Endodermal cell (in vitro differentiated cells): ENCODE data around the gene DYNC1H1. TPM values are rescaled to one million over a fixed set of nuclear protein-coding genes. Genes with fewer than 3 reads are reported as not detected.

Experiments
- DNase-seq: peaks from one replicate; pipeline ENCODE4 v3.0.0-alpha.2; 2017
- H3K27ac ChIP-seq: 2 replicates; pipeline ENCODE4 v1.5.1; 2013; ENCODE audit warnings: mild to moderate bottlenecking, low read depth, low read length, moderate library complexity
- H3K27me3 ChIP-seq: 2 replicates; pipeline ENCODE4 v1.6.1; 2013; ENCODE audit warnings: mild to moderate bottlenecking, low read length, moderate library complexity; ENCODE audit not compliant: insufficient read depth, control insufficient read depth, poor library complexity, severe bottlenecking
- H3K36me3 ChIP-seq: 2 replicates; pipeline ENCODE4 v1.7.0; 2013; ENCODE audit warnings: mild to moderate bottlenecking, low read length, moderate library complexity; ENCODE audit not compliant: control insufficient read depth, insufficient read depth
- H3K4me1 ChIP-seq: one replicate; pipeline ENCODE4 v1.7.0; 2013; ENCODE audit warnings: low read length; ENCODE audit not compliant: control insufficient read depth, insufficient read depth
- H3K4me3 ChIP-seq: 2 replicates; pipeline ENCODE4 v1.5.1; 2013; ENCODE audit warnings: mild to moderate bottlenecking, low read length, moderate library complexity
- H3K9ac ChIP-seq: 2 replicates; pipeline ENCODE4 v1.6.1; 2013; ENCODE audit warnings: mild to moderate bottlenecking, low read length, moderate library complexity; ENCODE audit not compliant: poor library complexity, severe bottlenecking; ENCODE audit errors: extremely low read depth
- H3K9me3 ChIP-seq: 2 replicates; pipeline ENCODE4 v1.6.1; 2013; ENCODE audit warnings: mild to moderate bottlenecking, low read length, moderate library complexity; ENCODE audit not compliant: control insufficient read depth
- H3K27ac Mint-ChIP-seq: 2 replicates; pipeline ENCODE4 v1.8.0; 2020; ENCODE audit warnings: mixed read lengths
- H3K27me3 Mint-ChIP-seq: 2 replicates; pipeline ENCODE4 v1.8.0; 2021; ENCODE audit warnings: mild to moderate bottlenecking, mixed read lengths; ENCODE audit not compliant: insufficient read depth
- H3K36me3 Mint-ChIP-seq: 2 replicates; pipeline ENCODE4 v1.8.0; 2020; ENCODE audit warnings: low read depth, mixed read lengths
- H3K4me1 Mint-ChIP-seq: 2 replicates; pipeline ENCODE4 v1.8.0; 2020; ENCODE audit warnings: mixed read lengths
- H3K4me3 Mint-ChIP-seq: 2 replicates; pipeline ENCODE4 v1.8.0; 2020; ENCODE audit warnings: mild to moderate bottlenecking, moderate library complexity, mixed read lengths
- H3K9me3 Mint-ChIP-seq: 2 replicates; pipeline ENCODE4 v1.8.0; 2020; ENCODE audit warnings: mild to moderate bottlenecking, mixed read lengths
- CTCF ChIP-seq: fragments of 200-600 bp; sonication (generic); conservative IDR thresholded peaks from 2 replicates; pipeline ENCODE4 v1.5.0; 2021; ENCODE audit warnings: antibody characterized with exemption, mild to moderate bottlenecking
- WGBS, 2 experiments: methylation state at CpG; one replicate each; pipeline versions ENCODE4 v1.1.5 to v1.1.7; 2013; ENCODE audit warnings: missing lambda C conversion rate in 2 of 2, mixed read lengths in 1 of 2; ENCODE audit not compliant: insufficient coverage in 1 of 2, insufficient read length in 1 of 2; 5-methylcytosine and 5-hydroxymethylcytosine counted together
- total RNA-seq, 2 donors: library from RNA; stranded (reverse); fragmentation: NEBNext Ultra II Directional in 1 of 2; extraction: Animal tissue kit (Norgen Biotek cat#: 25700) in 1 of 2; gene quantifications; 2 replicates in 1 of 2; 3 replicates in 1 of 2; pipeline ENCODE4 v1.2.1, GENCODE V29; 2021

Gene DYNC1H1
- total RNA-seq, 2 donors from 2014 or later, result 438 to 443 TPM

GRCh38 chr14:101928415-101928841, 35.9 kb upstream of the DYNC1H1 start:
- H3K4me3 ChIP-seq, result no peak overlapping the region
- no peaks in the 10 kb centered on the region for H3K27me3 Mint-ChIP-seq
- no peak overlapping the region for H3K4me3 Mint-ChIP-seq
- H3K9me3 Mint-ChIP-seq, result no peaks in the 10 kb centered on the region
- no peak overlapping the region for H3K27ac ChIP-seq
- no peak overlapping the region for H3K9ac ChIP-seq
- H3K27me3 ChIP-seq, result no peaks in the 10 kb centered on the region
- TF ChIP-seq CTCF, result no peak
- no peak overlapping the region for H3K27ac Mint-ChIP-seq
- no peaks in the 10 kb centered on the region for H3K4me1 ChIP-seq
- 95 to 100% methylated on average over 23 to 24 of the region's 24 CpGs for WGBS, 2 experiments
- no peaks in the 10 kb centered on the region for H3K9me3 ChIP-seq
- peaks cover 15% of the 10 kb centered on the region for H3K36me3 Mint-ChIP-seq
- H3K4me1 Mint-ChIP-seq, result peaks cover 4% of the 10 kb centered on the region
- peaks cover 14% of the 10 kb centered on the region for H3K36me3 ChIP-seq
- no peak for DNase-seq

- H3K4me1 ChIP-seq, result no peaks in the 10 kb centered on the region
- Mint-ChIP-seq H3K4me3 (no peak overlapping the region), H3K27me3 (peaks cover 6% of the 10 kb centered on the region), H3K27ac (no peak overlapping the region), H3K4me1 (peaks cover 4% of the 10 kb centered on the region), H3K36me3 (peaks cover 15% of the 10 kb centered on the region), H3K9me3 (no peaks in the 10 kb centered on the region)
- 97 to 99% methylated on average over 10 of the region's 10 CpGs for WGBS, 2 experiments
- no peak for DNase-seq
- H3K9me3 ChIP-seq, result no peaks in the 10 kb centered on the region
- no peak overlapping the region for H3K4me3 ChIP-seq
- no peak for TF ChIP-seq CTCF
- H3K9ac ChIP-seq, result no peak overlapping the region
- H3K27me3 ChIP-seq, result no peaks in the 10 kb centered on the region
- no peak overlapping the region for H3K27ac ChIP-seq
- H3K36me3 ChIP-seq, result peaks cover 10% of the 10 kb centered on the region
These were observed 35.3 kb upstream of the DYNC1H1 start for GRCh38 chr14:101929096-101929495.

GRCh38 chr14:101929946-101930345, 34.4 kb upstream of the DYNC1H1 start:
- 94 to 96% methylated on average over 4 to 9 of the region's 9 CpGs for WGBS, 2 experiments
- Mint-ChIP-seq H3K4me3 (no peak overlapping the region), H3K9me3 (no peaks in the 10 kb centered on the region), H3K27me3 (peaks cover 14% of the 10 kb centered on the region), H3K27ac (no peak overlapping the region), H3K36me3 (peaks cover 12% of the 10 kb centered on the region), H3K4me1 (peaks cover 4% of the 10 kb centered on the region)
- no peak overlapping the region for H3K4me3 ChIP-seq
- peaks cover 10% of the 10 kb centered on the region for H3K36me3 ChIP-seq
- no peak for DNase-seq
- H3K9ac ChIP-seq, result no peak overlapping the region
- no peak overlapping the region for H3K27ac ChIP-seq
- no peaks in the 10 kb centered on the region for H3K9me3 ChIP-seq
- no peaks in the 10 kb centered on the region for H3K4me1 ChIP-seq
- no peak for TF ChIP-seq CTCF
- no peaks in the 10 kb centered on the region for H3K27me3 ChIP-seq
